NT2/D1 (cell line): Measurements from ENCODE around the gene STAU1.

Experiments used
- SUZ12 ChIP-seq: IDR thresholded peaks from 2 replicates; pipeline ENCODE4 v1.6.1; 2011; ENCODE audit not compliant: insufficient read length, insufficient read depth; ENCODE audit errors: extremely low read depth
- YY1 ChIP-seq: IDR thresholded peaks from 2 replicates; pipeline ENCODE4 v1.6.1; 2011; ENCODE audit not compliant: insufficient read length, insufficient read depth
- ZNF274 ChIP-seq: IDR thresholded peaks from 2 replicates; pipeline ENCODE4 v1.6.1; 2011; ENCODE audit warnings: mild to moderate bottlenecking, low read depth, low read length

GRCh38 chr20:49119988-49120387 lies 68.1 kb downstream of the STAU1 start:
- TF ChIP-seq SUZ12 (no peak), YY1 (no peak), ZNF274 (no peak)
